ENCODE results near the gene PRR20G.

The PRR20G gene

DNA sequence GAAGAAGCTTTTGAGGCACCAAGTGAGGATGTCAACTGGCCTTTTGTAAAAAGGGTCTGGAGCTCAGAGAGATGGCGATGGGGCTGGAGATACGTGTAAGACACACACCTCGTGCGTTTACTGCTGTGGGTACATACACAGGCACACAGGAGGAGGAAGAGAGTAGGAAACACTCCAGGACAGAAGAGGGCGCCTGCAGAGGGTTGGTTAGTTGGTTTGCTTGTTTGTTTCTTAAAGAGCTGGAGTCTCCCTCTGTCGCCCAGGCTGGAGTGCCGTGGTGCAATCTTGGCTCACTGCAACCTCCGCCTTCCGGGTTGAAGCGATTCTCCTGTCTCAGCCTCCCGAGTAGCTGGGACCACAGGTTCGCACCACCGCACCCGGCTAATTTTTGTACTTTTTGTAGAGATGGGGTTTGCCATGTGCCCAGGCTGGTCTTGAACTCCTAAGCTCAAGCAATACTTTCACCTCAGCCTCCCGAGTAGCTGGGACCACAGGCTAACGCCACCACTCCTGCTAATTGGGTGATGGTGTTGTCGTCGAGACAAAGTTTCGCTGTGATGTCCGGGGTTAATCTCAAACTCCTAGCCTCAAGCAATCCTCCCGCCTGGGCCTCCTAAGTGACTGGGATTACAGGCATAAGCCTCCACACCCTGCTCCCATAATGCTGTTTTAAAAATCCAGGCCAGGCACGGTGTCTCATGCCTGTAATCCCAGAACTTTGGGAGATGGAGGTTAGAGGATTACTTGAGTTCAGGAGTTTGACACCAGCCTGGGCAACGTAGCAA, 1.3 kb upstream of the PRR20G start:
- no peak overlapping the region for H4K12ac ChIP-seq (ENCODE audit: low read depth, low read length)
- WGBS (ENCODE audit: extremely low coverage, insufficient coverage, insufficient read length), result no CpG with 5 or more reads among the region's 23 CpGs
- no peak overlapping the region for H2BK5ac ChIP-seq (ENCODE audit: low read depth, low read length, poor library complexity)
- H3K79me2 ChIP-seq (ENCODE audit: control insufficient read depth, insufficient read depth, low read length, poor library complexity), result no peaks in the 10 kb centered on the region
- H3K36me3 ChIP-seq (ENCODE audit: control insufficient read depth in 1 of 2, insufficient read depth in 2 of 2, low read length in 2 of 2), result no peaks in the 10 kb centered on the region
- no peaks in the 10 kb centered on the region for H3K79me1 ChIP-seq (ENCODE audit: low read length)
- H3K4me2 ChIP-seq (ENCODE audit: low read length), result no peak overlapping the region
- no peak overlapping the region for H3K27ac ChIP-seq (ENCODE audit: low read depth, low read length)
- no peak overlapping the region for H4K91ac ChIP-seq (ENCODE audit: low read depth, low read length)
- H3K14ac ChIP-seq (ENCODE audit: low read length), result no peak overlapping the region
- no peak overlapping the region for H4K8ac ChIP-seq (ENCODE audit: low read depth, low read length)
- no peak overlapping the region for H3K18ac ChIP-seq (ENCODE audit: low read length)
- no peak overlapping the region for H3K4me3 ChIP-seq (ENCODE audit: low read depth, low read length)
- H3K4ac ChIP-seq (ENCODE audit: low read depth, low read length), result no peak overlapping the region
- H2AK5ac ChIP-seq (ENCODE audit: low read length), result no peak overlapping the region
- H3K4me1 ChIP-seq (ENCODE audit: control insufficient read depth in 1 of 2, insufficient read depth in 2 of 2, low read length in 2 of 2), result no peaks in the 10 kb centered on the region
- no peak overlapping the region for H2BK12ac ChIP-seq (ENCODE audit: low read length)
- H2AFZ ChIP-seq (ENCODE audit: insufficient read depth, low read length, poor library complexity), result no peak overlapping the region
- no peak overlapping the region for H3K9ac ChIP-seq (ENCODE audit: low read length)
- H3K9me3 ChIP-seq (ENCODE audit: insufficient read depth, low read depth, low read length), result peaks cover 8% of the 10 kb centered on the region
- no peak for DNase-seq
- H2BK120ac ChIP-seq (ENCODE audit: insufficient read depth, low read length, poor library complexity), result no peak overlapping the region
- no peak overlapping the region for H3K23ac ChIP-seq (ENCODE audit: low read length)
- no peaks in the 10 kb centered on the region for H3K27me3 ChIP-seq (ENCODE audit: insufficient read depth, low read length)

DNA sequence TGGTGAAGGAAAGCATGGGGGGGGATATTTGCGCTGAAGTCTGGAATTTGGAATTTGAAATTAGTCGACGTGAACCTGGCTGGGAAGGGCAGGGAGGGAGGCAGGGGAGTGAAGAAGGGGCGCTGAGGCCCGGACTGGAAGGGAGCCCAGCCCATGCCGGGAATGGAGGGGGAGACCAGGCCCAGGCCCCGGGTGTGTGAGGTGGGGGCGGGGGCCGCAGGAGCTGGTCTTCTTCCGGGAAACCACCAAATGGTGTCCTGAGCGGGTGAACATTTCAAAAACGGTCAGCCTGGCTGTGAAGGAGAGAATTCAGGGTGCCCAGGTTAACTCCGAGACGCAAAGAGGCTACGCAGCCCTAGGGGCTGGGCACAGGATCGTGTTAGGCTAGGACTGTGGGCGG, 497 bp upstream of the PRR20G start:
- Histone ChIP-seq H2BK12ac (ENCODE audit: low read length) (no peak overlapping the region), H3K36me3 (ENCODE audit: control insufficient read depth in 1 of 2, insufficient read depth in 2 of 2, low read length in 2 of 2) (no peaks in the 10 kb centered on the region), H3K4me3 (ENCODE audit: low read depth, low read length) (no peak overlapping the region), H3K18ac (ENCODE audit: low read length) (no peak overlapping the region), H3K79me1 (ENCODE audit: low read length) (no peaks in the 10 kb centered on the region), H3K27ac (ENCODE audit: low read depth, low read length) (no peak overlapping the region), H4K91ac (ENCODE audit: low read depth, low read length) (no peak overlapping the region), H3K4me1 (ENCODE audit: control insufficient read depth in 1 of 2, insufficient read depth in 2 of 2, low read length in 2 of 2) (no peaks in the 10 kb centered on the region), H4K12ac (ENCODE audit: low read depth, low read length) (no peak overlapping the region), H3K4ac (ENCODE audit: low read depth, low read length) (no peak overlapping the region), H3K14ac (ENCODE audit: low read length) (no peak overlapping the region), H2AFZ (ENCODE audit: insufficient read depth, low read length, poor library complexity) (no peak overlapping the region), H3K23ac (ENCODE audit: low read length) (no peak overlapping the region), H2BK5ac (ENCODE audit: low read depth, low read length, poor library complexity) (no peak overlapping the region), H4K8ac (ENCODE audit: low read depth, low read length) (no peak overlapping the region), H2BK120ac (ENCODE audit: insufficient read depth, low read length, poor library complexity) (no peak overlapping the region), H3K9ac (ENCODE audit: low read length) (no peak overlapping the region), H3K27me3 (ENCODE audit: insufficient read depth, low read length) (no peaks in the 10 kb centered on the region), H3K79me2 (ENCODE audit: control insufficient read depth, insufficient read depth, low read length, poor library complexity) (no peaks in the 10 kb centered on the region), H3K4me2 (ENCODE audit: low read length) (no peak overlapping the region), H3K9me3 (ENCODE audit: insufficient read depth, low read depth, low read length) (peaks cover 10% of the 10 kb centered on the region), H2AK5ac (ENCODE audit: low read length) (no peak overlapping the region)
- 100% methylated on average over 1 of the region's 17 CpGs for WGBS (ENCODE audit: extremely low coverage, insufficient coverage, insufficient read length)
- DNase-seq, result no peak

DNA sequence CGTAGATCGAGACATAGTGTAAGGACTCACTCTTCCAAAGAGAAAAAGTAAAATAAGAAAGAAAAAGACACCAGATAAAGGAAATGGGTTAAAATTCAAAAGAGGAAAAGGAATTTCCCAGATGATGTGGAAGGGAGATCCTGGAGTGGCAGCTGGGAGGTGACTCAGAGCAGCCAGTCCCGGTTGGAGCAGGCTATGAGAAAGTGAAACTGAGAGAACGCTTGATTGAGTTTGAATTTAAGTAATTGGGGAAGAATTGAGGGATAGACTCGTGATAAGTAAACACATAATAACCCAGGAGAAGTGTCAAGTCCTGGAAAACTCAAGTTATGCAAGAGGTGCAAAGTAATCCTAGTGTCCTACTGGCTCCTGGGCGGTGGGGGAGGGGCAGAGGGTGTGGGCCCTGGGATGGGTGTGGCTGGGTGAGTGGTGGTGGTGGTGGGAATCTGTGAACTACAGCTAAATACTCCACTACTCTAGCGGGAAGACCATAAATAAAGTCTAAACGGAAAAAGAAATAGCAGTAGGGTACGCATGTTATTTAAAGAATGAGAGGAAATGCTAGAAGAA, 1.2 kb downstream of the PRR20G start:
- WGBS (ENCODE audit: extremely low coverage, insufficient coverage, insufficient read length), result 100% methylated on average over 1 of the region's 9 CpGs
- Histone ChIP-seq H2BK12ac (ENCODE audit: low read length) (no peak overlapping the region), H3K4me3 (ENCODE audit: low read depth, low read length) (no peak overlapping the region)

DNA sequence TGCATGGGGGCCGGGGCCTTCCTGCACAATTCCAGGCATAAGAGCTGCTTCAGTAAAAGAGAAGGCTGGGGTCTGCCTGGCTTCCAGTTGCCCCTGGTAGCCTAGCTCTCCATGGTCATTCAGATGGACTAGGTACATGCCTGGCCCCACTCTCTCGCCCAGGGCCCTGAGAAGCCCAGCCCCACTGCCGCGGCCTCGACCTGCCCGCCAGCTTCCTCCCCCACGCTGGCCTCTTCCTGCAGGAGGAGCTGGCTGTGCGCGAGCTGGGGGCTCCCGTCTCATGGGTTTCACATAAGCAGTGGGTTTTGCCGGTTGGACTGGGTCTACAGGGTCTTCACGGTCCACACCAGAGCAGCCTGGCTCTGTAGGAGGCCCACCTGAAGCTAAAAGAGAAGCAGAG, 3.6 kb downstream of the PRR20G start:
- no peaks in the 10 kb centered on the region for H3K27me3 ChIP-seq (ENCODE audit: insufficient read depth, low read length)
- H3K18ac ChIP-seq (ENCODE audit: low read length), result no peak overlapping the region
- WGBS (ENCODE audit: extremely low coverage, insufficient coverage, insufficient read length), result no CpG with 5 or more reads among the region's 12 CpGs
- no peak overlapping the region for H3K23ac ChIP-seq (ENCODE audit: low read length)
- no peak overlapping the region for H2BK120ac ChIP-seq (ENCODE audit: insufficient read depth, low read length, poor library complexity)
- H2AFZ ChIP-seq (ENCODE audit: insufficient read depth, low read length, poor library complexity), result no peak overlapping the region
- H4K91ac ChIP-seq (ENCODE audit: low read depth, low read length), result no peak overlapping the region
- H3K9me3 ChIP-seq (ENCODE audit: insufficient read depth, low read depth, low read length), result peaks cover 15% of the 10 kb centered on the region
- no peak overlapping the region for H3K4ac ChIP-seq (ENCODE audit: low read depth, low read length)
- no peak overlapping the region for H2BK5ac ChIP-seq (ENCODE audit: low read depth, low read length, poor library complexity)
- H3K36me3 ChIP-seq (ENCODE audit: control insufficient read depth in 1 of 2, insufficient read depth in 2 of 2, low read length in 2 of 2), result no peaks in the 10 kb centered on the region
- no peak overlapping the region for H3K14ac ChIP-seq (ENCODE audit: low read length)
- H4K8ac ChIP-seq (ENCODE audit: low read depth, low read length), result no peak overlapping the region
- H3K4me2 ChIP-seq (ENCODE audit: low read length), result no peak overlapping the region
- no peak for DNase-seq
- no peak overlapping the region for H3K9ac ChIP-seq (ENCODE audit: low read length)
- H4K12ac ChIP-seq (ENCODE audit: low read depth, low read length), result no peak overlapping the region
- H3K27ac ChIP-seq (ENCODE audit: low read depth, low read length), result no peak overlapping the region
- H2AK5ac ChIP-seq (ENCODE audit: low read length), result no peak overlapping the region
- no peak overlapping the region for H3K4me3 ChIP-seq (ENCODE audit: low read depth, low read length)
- no peaks in the 10 kb centered on the region for H3K79me2 ChIP-seq (ENCODE audit: control insufficient read depth, insufficient read depth, low read length, poor library complexity)
- no peaks in the 10 kb centered on the region for H3K79me1 ChIP-seq (ENCODE audit: low read length)
- H2BK12ac ChIP-seq (ENCODE audit: low read length), result no peak overlapping the region
- H3K4me1 ChIP-seq (ENCODE audit: control insufficient read depth in 1 of 2, insufficient read depth in 2 of 2, low read length in 2 of 2), result no peaks in the 10 kb centered on the region

More for the DNA sequence above, 1.2 kb downstream of the PRR20G start:
- Histone ChIP-seq H3K36me3 (ENCODE audit: control insufficient read depth in 1 of 2, insufficient read depth in 2 of 2, low read length in 2 of 2) (no peaks in the 10 kb centered on the region), H3K27ac (ENCODE audit: low read depth, low read length) (no peak overlapping the region), H3K4me1 (ENCODE audit: control insufficient read depth in 1 of 2, insufficient read depth in 2 of 2, low read length in 2 of 2) (no peaks in the 10 kb centered on the region), H3K4ac (ENCODE audit: low read depth, low read length) (no peak overlapping the region), H4K12ac (ENCODE audit: low read depth, low read length) (no peak overlapping the region), H2AFZ (ENCODE audit: insufficient read depth, low read length, poor library complexity) (no peak overlapping the region), H3K9me3 (ENCODE audit: insufficient read depth, low read depth, low read length) (peaks cover 12% of the 10 kb centered on the region), H3K9ac (ENCODE audit: low read length) (no peak overlapping the region), H2AK5ac (ENCODE audit: low read length) (no peak overlapping the region), H2BK5ac (ENCODE audit: low read depth, low read length, poor library complexity) (no peak overlapping the region), H3K27me3 (ENCODE audit: insufficient read depth, low read length) (no peaks in the 10 kb centered on the region), H2BK120ac (ENCODE audit: insufficient read depth, low read length, poor library complexity) (no peak overlapping the region), H3K23ac (ENCODE audit: low read length) (no peak overlapping the region), H3K79me1 (ENCODE audit: low read length) (no peaks in the 10 kb centered on the region), H3K18ac (ENCODE audit: low read length) (no peak overlapping the region), H4K91ac (ENCODE audit: low read depth, low read length) (no peak overlapping the region), H3K79me2 (ENCODE audit: control insufficient read depth, insufficient read depth, low read length, poor library complexity) (no peaks in the 10 kb centered on the region), H3K14ac (ENCODE audit: low read length) (no peak overlapping the region), H3K4me2 (ENCODE audit: low read length) (no peak overlapping the region), H4K8ac (ENCODE audit: low read depth, low read length) (no peak overlapping the region)
- peak in 1 of 2 donors; percentile 23 for DNase-seq
